Pancreas (tissue), 10 donors: Measurements from ENCODE around the gene VPS26A. TPM values are rescaled to one million over a fixed set of nuclear protein-coding genes. Genes with fewer than 3 reads are reported as not detected.

Experiments
- ATAC-seq, 4 donors: fragments of 200-7000 bp; cut with Tn5 transposase; one replicate each; pipeline versions ENCODE4 v1.8.0 to v1.9.1; 2020; ENCODE audit warnings: mild to moderate bottlenecking in 4 of 4, moderate library complexity in 4 of 4
- DNase-seq, 6 donors: peaks; one replicate each; pipeline ENCODE4 v3.0.0-alpha.2; 2020
- FAIRE-seq: peaks from 2 replicates; lab custom pipeline; 2012; peaks lifted over from hg19 to GRCh38; lab: Jason Lieb, UNC
- H3K27ac ChIP-seq, 4 donors: fragments of 200-600 bp; sonication (generic); 1 replicate in 3 of 4; 2 replicates in 1 of 4; pipeline versions ENCODE4 v1.5.0 to v1.8.0; 2020
- H3K27me3 ChIP-seq, 4 donors: fragments of 200-600 bp; one replicate each; pipeline ENCODE4 v1.8.0; 2021
- H3K36me3 ChIP-seq, 3 donors: fragments of 200-600 bp; sonication (generic) in 1 of 3; one replicate each; pipeline versions ENCODE4 v1.5.0 to v1.8.0; 2020 to 2021
- H3K4me1 ChIP-seq, 3 donors: fragments of 200-600 bp; one replicate each; pipeline ENCODE4 v1.8.0; 2021
- H3K4me3 ChIP-seq, 4 donors: fragments of 200-600 bp; sonication (generic) in 2 of 4; one replicate each; pipeline versions ENCODE4 v1.5.0 to v1.8.0; 2020 to 2021
- H3K9me3 ChIP-seq, 4 donors: fragments of 200-600 bp; one replicate each; pipeline ENCODE4 v1.8.0; 2021
- CTCF ChIP-seq, 4 donors: fragments of 200-600 bp; sonication (generic) in 3 of 4; IDR thresholded peaks; one replicate each; pipeline versions ENCODE4 v1.5.0 to v1.8.0; 2021; ENCODE audit warnings: antibody characterized with exemption in 4 of 4
- WGBS, 2 donors: extraction: QIAGEN DNeasy Blood & Tissue Kit; methylation state at CpG; one replicate each; pipeline ENCODE4 v1.1.7; 2013; 5-methylcytosine and 5-hydroxymethylcytosine counted together
- intact Hi-C, 3 donors: fragments of 100-400 bp; cut with DNase I; formaldehyde crosslinking; loops; one replicate each; pipeline versions ENCODE4 v1.11.1 to v1.14.2; 2022
- polyA plus RNA-seq, 2 donors: library from polyadenylated mRNA; stranded (reverse); fragments of 200-250 nt; gene quantifications; one replicate each; pipeline ENCODE4 v1.2.3, GENCODE V29; 2013
- total RNA-seq, 6 donors: library from RNA; stranded (reverse); fragmentation: NEBNext Ultra II Directional in 4 of 6; extraction: Animal tissue kit (Norgen Biotek cat#: 25700) in 4 of 6; gene quantifications; one replicate each; pipeline versions ENCODE4 v1.2.1 to v1.2.4, GENCODE V29; 2021 to 2023
- donor health status: healthy with polysubstance abuse.
- donor health status: DM: no; HTN: no; CAD: no; lungs with moderate emphysema.
- donor health status: DM: no; HTN: no; CAD: no.
- donor health status: control.
- donor health status: control.
- donor health status: Bipolar disorder and iron deficiency.
- donor health status: DM: yes; HTN: yes; CAD: no.
- donor health status: DM: no; HTN: no; CAD: no.
- donor health status: DM: no; HTN: no; CAD: no.
- donor health status: DM: yes; HTN: yes; CAD: no.

Gene VPS26A
- total and polyA plus RNA-seq, 8 donors: 7.0 to 26.1 (median 16.4) TPM

DNA sequence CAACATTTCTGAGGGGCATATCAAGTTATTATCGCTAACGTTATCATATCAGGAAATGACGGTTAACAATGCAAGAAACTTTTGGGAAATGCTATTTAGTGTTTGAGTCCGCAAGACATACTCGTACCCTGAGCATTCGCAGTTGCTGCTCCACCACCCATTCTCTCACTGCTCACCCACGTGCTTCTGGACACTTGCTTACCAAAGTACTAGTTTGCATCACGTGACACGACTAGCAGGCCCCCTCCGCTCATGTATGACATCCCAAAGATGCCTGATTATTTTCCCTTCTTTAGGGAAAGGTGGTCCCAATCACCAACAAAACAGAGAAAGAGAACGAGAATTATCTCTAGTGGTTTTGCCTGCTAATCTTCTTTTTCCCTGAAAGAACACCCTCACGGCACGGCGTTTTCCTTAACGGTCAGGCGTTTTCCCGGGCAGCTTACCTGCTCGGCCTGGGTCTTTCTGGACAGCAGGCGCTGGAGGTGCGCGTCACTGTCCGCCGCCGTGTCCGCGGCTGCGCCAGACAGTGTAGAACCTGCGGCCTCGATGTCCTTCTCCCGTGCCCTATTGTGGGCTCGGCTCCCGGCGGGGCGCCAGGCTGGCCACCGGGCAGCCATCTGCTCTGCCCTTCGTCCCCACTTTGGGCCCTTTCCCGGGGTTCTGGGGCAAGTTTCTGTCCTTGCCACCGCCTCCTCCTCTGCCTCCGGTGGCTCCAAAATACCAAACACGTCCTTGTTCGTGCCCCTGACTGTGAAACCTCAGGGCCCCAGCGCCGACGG lies 56.0 kb downstream of the VPS26A start, which contains the start of gene SUPV3L1:
TSS of gene SUPV3L1 (plus strand) at position 492 of the 782 bp plus-strand sequence. CDS start at position 550, 58 bp downstream.
- DNase-seq (peak; percentile 80 to 96 (median 90)), FAIRE-seq (peak; percentile 67)
- intact Hi-C loops: no loop called here

GRCh38 chr10:69180525-69181204 lies 56.7 kb downstream of the VPS26A start:
- no peak for DNase-seq
- no peak for TF ChIP-seq CTCF (IDR thresholded peaks at IDR 0.05)
- Histone ChIP-seq H3K4me1 (peaks cover 7 to 12% (median 12%) of the 10 kb centered on the region in 3 donors), H3K36me3 (no peaks in the 10 kb centered on the region), H3K27me3 (no peaks in the 10 kb centered on the region), H3K27ac (peak overlapping the region; percentile 81 to 98 (median 94)), H3K9me3 (no peaks in the 10 kb centered on the region), H3K4me3 (peak overlapping the region; percentile 74 to 98 (median 86))
- intact Hi-C loops: no loop called here
- WGBS, 2 donors: 1 to 2% methylated on average over 29 of the region's 29 CpGs
- no peak for FAIRE-seq
- ATAC-seq: no peak

More for the DNA sequence above, 56.0 kb downstream of the VPS26A start, which contains the start of gene SUPV3L1:
- H3K27me3 ChIP-seq: no peaks in the 10 kb centered on the region
- no peaks in the 10 kb centered on the region for H3K9me3 ChIP-seq
- ATAC-seq: peak; percentile 96 to 98 (median 97)
- H3K4me1 ChIP-seq: peaks cover 7 to 12% (median 12%) of the 10 kb centered on the region in 3 donors
- H3K4me3 ChIP-seq: peak within 1 kb of the TSS; percentile 74 to 98 (median 86)
- H3K27ac ChIP-seq: peak within 1 kb of the TSS; percentile 81 to 98 (median 94)
- no peaks in the 10 kb centered on the region for H3K36me3 ChIP-seq
- TF ChIP-seq CTCF (IDR thresholded peaks at IDR 0.05): no peak
- 0% methylated on average over 43 to 44 of the region's 44 CpGs for WGBS, 2 donors

DNA sequence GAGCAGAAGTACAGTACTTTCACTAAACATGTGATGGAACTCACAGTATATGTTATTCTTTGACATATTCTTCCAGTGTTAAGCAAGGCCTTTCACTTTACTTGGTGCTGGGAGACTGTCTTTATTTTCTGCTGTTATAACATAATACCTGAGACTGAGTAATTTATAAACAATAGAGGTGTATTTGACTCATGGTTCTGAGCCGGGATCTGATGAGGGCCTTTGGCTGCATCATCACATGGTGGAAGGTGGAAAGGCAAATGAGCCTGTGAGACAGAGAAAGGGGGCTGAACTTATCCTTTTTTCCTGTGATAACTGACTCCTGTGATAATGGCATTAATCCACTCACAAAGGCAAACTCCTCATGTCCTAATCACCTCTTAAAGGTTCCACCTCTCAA lies 57.5 kb downstream of the VPS26A start:
- H3K27ac ChIP-seq: no peak overlapping the region

GRCh38 chr10:69182005-69182404 lies 58.0 kb downstream of the VPS26A start:
- Histone ChIP-seq H3K27ac (no peak overlapping the region), H3K4me1 (peaks cover 7 to 12% (median 12%) of the 10 kb centered on the region in 3 donors), H3K4me3 (no peak overlapping the region), H3K36me3 (peaks cover 0 to 9% (median 5%) of the 10 kb centered on the region in 3 donors), H3K9me3 (no peaks in the 10 kb centered on the region), H3K27me3 (no peaks in the 10 kb centered on the region)
- WGBS, 2 donors: 50 to 55% methylated on average over 4 of the region's 4 CpGs
- intact Hi-C loops: no loop called here
- no peak for TF ChIP-seq CTCF (IDR thresholded peaks at IDR 0.05)
- FAIRE-seq: no peak
- no peak for DNase-seq
- no peak for ATAC-seq

More for the DNA sequence above, 57.5 kb downstream of the VPS26A start:
- H3K36me3 ChIP-seq: peaks cover 0 to 3% (median 0%) of the 10 kb centered on the region in 3 donors
- WGBS, 2 donors: 34 to 47% methylated on average over 1 of the region's 1 CpG
- H3K4me1 ChIP-seq: peaks cover 7 to 12% (median 12%) of the 10 kb centered on the region in 3 donors
- no peak for TF ChIP-seq CTCF (IDR thresholded peaks at IDR 0.05)
- H3K27me3 ChIP-seq: no peaks in the 10 kb centered on the region
- no peak for DNase-seq
- FAIRE-seq: no peak
- no peak for ATAC-seq
- intact Hi-C loops: no loop called here
- H3K9me3 ChIP-seq: no peaks in the 10 kb centered on the region
- H3K4me3 ChIP-seq: peak overlapping the region in 3 of 4 donors; percentile 74 to 98 (median 97)
